PC-9 (cell line): ENCODE data around the gene SLC6A19.

Source experiments
- CTCF ChIP-seq: fragments of 200-600 bp; sonication (generic); conservative IDR thresholded peaks from 2 replicates; pipeline ENCODE4 v1.6.1; 2017; ENCODE audit warnings: mixed run types, antibody characterized with exemption, mild to moderate bottlenecking, moderate library complexity
- EZH2 ChIP-seq: fragments of 200-600 bp; sonication (generic); IDR thresholded peaks from 2 replicates; pipeline ENCODE4 v1.8.0; 2017; ENCODE audit warnings: antibody characterized with exemption, low read depth

GRCh38 chr5:1218351-1219080 lies 17.1 kb downstream of the SLC6A19 start:
- TF ChIP-seq EZH2: no peak
- TF ChIP-seq CTCF: no peak
